IMR-90 (cell line): Measurements from ENCODE around the gene PTH1R. TPM values are rescaled to one million over a fixed set of nuclear protein-coding genes. Genes with fewer than 3 reads are reported as not detected.

ENCODE experiments used
- ATAC-seq: fragments of 200-7000 bp; cut with Tn5 transposase; 2 replicates; pipeline ENCODE4 v1.9.1; 2020; ENCODE audit warnings: low read depth, mild to moderate bottlenecking, moderate library complexity
- BruUV-seq: library from RNA; stranded (reverse); fragments of 400-500 nt; replicated peaks from 2 replicates; lab custom pipeline; 2021; lab: Mats Ljungman, UMichigan
- CTCF ChIA-PET: fragments of 300-600 bp; formaldehyde crosslinking; extraction: SDS; loops from one replicate; lab custom pipeline; 2021; ENCODE audit warnings: antibody characterized with exemption; lab: Yijun Ruan, JAX
- POLR2A ChIA-PET: fragments of 300-600 bp; sonication (Branson Sonifier 250); formaldehyde crosslinking; loops from one replicate; lab custom pipeline; 2022; ENCODE audit warnings: antibody characterized with exemption; ENCODE audit not compliant: unreplicated experiment; lab: Charles Lee
- DNase-seq: peaks from one replicate; pipeline ENCODE4 v3.0.0; 2013
- H2AFZ ChIP-seq: replicated peaks from 2 replicates; pipeline ENCODE3; 2013; ENCODE audit warnings: low read length, mild to moderate bottlenecking; ENCODE audit not compliant: poor library complexity
- H2AK5ac ChIP-seq: 2 replicates; pipeline ENCODE4 v1.6.1; 2013; ENCODE audit warnings: low read depth, low read length, inconsistent platforms
- H2AK9ac ChIP-seq: replicated peaks from 2 replicates; pipeline ENCODE3; 2013; ENCODE audit warnings: mild to moderate bottlenecking, low read depth, low read length, moderate library complexity; ENCODE audit not compliant: poor library complexity
- H2BK120ac ChIP-seq: 2 replicates; pipeline ENCODE4 v1.6.1; 2013; ENCODE audit warnings: low read depth, low read length, inconsistent platforms
- H2BK15ac ChIP-seq: 3 replicates; pipeline ENCODE4 v1.6.1; 2013; ENCODE audit warnings: low read depth, low read length, inconsistent platforms
- H2BK20ac ChIP-seq: 2 replicates; pipeline ENCODE4 v1.6.1; 2013; ENCODE audit warnings: low read depth, mild to moderate bottlenecking, inconsistent platforms, low read length, moderate library complexity
- H2BK5ac ChIP-seq: 2 replicates; pipeline ENCODE4 v1.6.1; 2013; ENCODE audit warnings: mild to moderate bottlenecking, low read depth, low read length, inconsistent platforms; ENCODE audit not compliant: poor library complexity, severe bottlenecking
- H3K14ac ChIP-seq: replicated peaks from 2 replicates; pipeline ENCODE4 v1.6.1; 2013; ENCODE audit warnings: low read depth, low read length, inconsistent platforms
- H3K18ac ChIP-seq: 2 replicates; pipeline ENCODE4 v1.6.1; 2013; ENCODE audit warnings: low read depth, low read length, control low read depth
- H3K23ac ChIP-seq: 2 replicates; pipeline ENCODE4 v1.6.1; 2013; ENCODE audit warnings: low read depth, low read length, inconsistent platforms
- H3K27ac ChIP-seq: 2 replicates; pipeline ENCODE4 v1.5.1; 2013; ENCODE audit warnings: mild to moderate bottlenecking, control low read depth, low read length; ENCODE audit not compliant: insufficient read depth
- H3K27me3 ChIP-seq: 2 replicates; pipeline ENCODE4 v1.6.1; 2013; ENCODE audit warnings: low read length; ENCODE audit not compliant: control insufficient read depth, insufficient read depth
- H3K36me3 ChIP-seq: 2 replicates; pipeline ENCODE4 v1.6.1; 2013; ENCODE audit warnings: low read length, mixed read lengths; ENCODE audit not compliant: control insufficient read depth, insufficient read depth
- H3K4ac ChIP-seq: 2 replicates; pipeline ENCODE4 v1.6.1; 2013; ENCODE audit warnings: low read depth, low read length, inconsistent platforms
- H3K4me1 ChIP-seq: 2 replicates; pipeline ENCODE4 v1.6.1; 2013; ENCODE audit warnings: low read length, mixed read lengths; ENCODE audit not compliant: control insufficient read depth, insufficient read depth
- H3K4me2 ChIP-seq: 2 replicates; pipeline ENCODE4 v1.6.1; 2013; ENCODE audit warnings: low read depth, mild to moderate bottlenecking, control low read depth, low read length, moderate library complexity
- H3K4me3 ChIP-seq: 2 replicates; pipeline ENCODE4 v1.5.1; 2013; ENCODE audit warnings: low read depth, mild to moderate bottlenecking, control low read depth, low read length, moderate library complexity; ENCODE audit not compliant: insufficient read depth
- H3K56ac ChIP-seq: 2 replicates; pipeline ENCODE4 v1.6.1; 2013; ENCODE audit warnings: low read length, inconsistent platforms; ENCODE audit not compliant: insufficient read depth; ENCODE audit errors: extremely low read depth
- H3K79me1 ChIP-seq, 2 experiments: 2 replicates each; pipeline ENCODE4 v1.6.1; 2013; ENCODE audit warnings: low read length in 2 of 2, inconsistent platforms in 1 of 2, low read depth in 1 of 2
- H3K9ac ChIP-seq: 2 replicates; pipeline ENCODE4 v1.6.1; 2013; ENCODE audit warnings: low read depth, low read length, control low read depth
- H3K9me1 ChIP-seq: 2 replicates; pipeline ENCODE4 v1.6.1; 2013; ENCODE audit warnings: low read length, inconsistent platforms; ENCODE audit not compliant: insufficient read depth
- H3K9me3 ChIP-seq: 2 replicates; pipeline ENCODE4 v1.6.1; 2013; ENCODE audit warnings: low read length; ENCODE audit not compliant: control insufficient read depth, insufficient read depth
- H4K20me1 ChIP-seq: 2 replicates; pipeline ENCODE4 v1.6.1; 2013; ENCODE audit warnings: low read length, inconsistent platforms; ENCODE audit not compliant: insufficient read depth
- H4K5ac ChIP-seq: 2 replicates; pipeline ENCODE4 v1.6.1; 2013; ENCODE audit warnings: mild to moderate bottlenecking, low read depth, low read length, control low read depth
- H4K8ac ChIP-seq, 2 experiments: 2 replicates each; pipeline ENCODE4 v1.6.1; 2013; ENCODE audit warnings: low read depth in 2 of 2, low read length in 2 of 2, control low read depth in 1 of 2, inconsistent platforms in 1 of 2
- H4K91ac ChIP-seq: 2 replicates; pipeline ENCODE4 v1.6.1; 2013; ENCODE audit warnings: low read depth, low read length, inconsistent platforms; ENCODE audit not compliant: insufficient read depth
- CEBPB ChIP-seq: IDR thresholded peaks from 2 replicates; pipeline ENCODE4 v1.6.1; 2012; ENCODE audit warnings: low read depth, low read length, improper control_type of control experiment
- FOS ChIP-seq: fragments of 150-350 bp; IDR thresholded peaks from 2 replicates; pipeline ENCODE4 v1.6.1; 2016; ENCODE audit warnings: low read depth, low read length
- MAZ ChIP-seq: IDR thresholded peaks from 2 replicates; pipeline ENCODE4 v1.6.1; 2012; ENCODE audit warnings: low read depth, mild to moderate bottlenecking, low read length, improper control_type of control experiment, moderate library complexity, borderline replicate concordance
- NFE2L2 ChIP-seq: fragments of 150-350 bp; IDR thresholded peaks from 2 replicates; pipeline ENCODE4 v1.6.1; 2016; ENCODE audit warnings: low read depth, mild to moderate bottlenecking, low read length
- RAD21 ChIP-seq: IDR thresholded peaks from 2 replicates; pipeline ENCODE4 v1.6.1; 2012; ENCODE audit warnings: low read length, improper control_type of control experiment
- RCOR1 ChIP-seq: IDR thresholded peaks from 2 replicates; pipeline ENCODE4 v1.6.1; 2012; ENCODE audit warnings: mild to moderate bottlenecking, low read length, improper control_type of control experiment; ENCODE audit not compliant: insufficient replicate concordance
- RFX5 ChIP-seq: IDR thresholded peaks from 2 replicates; pipeline ENCODE4 v1.8.0; 2012; ENCODE audit warnings: low read depth, mild to moderate bottlenecking, low read length, moderate library complexity
- SMC3 ChIP-seq: fragments of 150-350 bp; IDR thresholded peaks from 2 replicates; pipeline ENCODE4 v1.6.1; 2016; ENCODE audit warnings: low read depth, mild to moderate bottlenecking, antibody characterized with exemption, low read length, moderate library complexity
- USF2 ChIP-seq: fragments of 150-350 bp; IDR thresholded peaks from 2 replicates; pipeline ENCODE4 v1.6.1; 2017; ENCODE audit warnings: mild to moderate bottlenecking, antibody characterized with exemption, low read length, low read depth
- WGBS, 2 experiments: methylation state at CpG; one replicate each; pipeline versions ENCODE4 v1.1.5 to v1.1.7; 2013; ENCODE audit warnings: missing lambda C conversion rate in 2 of 2; ENCODE audit not compliant: insufficient read length in 1 of 2; ENCODE audit errors: extremely low coverage in 2 of 2; 5-methylcytosine and 5-hydroxymethylcytosine counted together
- dilution Hi-C: fragments of 300-500 bp; cut with HindIII; formaldehyde crosslinking; loops from one replicate; pipeline ENCODE4 v1.14.3; 2018; ENCODE audit warnings: low sequenced_read_pairs; ENCODE audit not compliant: unreplicated experiment
- in situ Hi-C: fragments of 300-500 bp; cut with MboI; formaldehyde crosslinking; loops from 3 replicates; pipeline ENCODE4 v1.14.3; 2019; ENCODE audit warnings: low sequenced_read_pairs, inconsistent platforms, mixed read lengths
- intact Hi-C: fragments of 100-400 bp; cut with micrococcal nuclease; formaldehyde crosslinking; loops from 2 replicates; pipeline ENCODE4 v1.10.0; 2022
- polyA plus RNA-seq, 3 experiments: library from polyadenylated mRNA; depleted of rRNA; stranded (reverse); fragments of >200 nt; gene quantifications; 2 replicates each; pipeline ENCODE4 v1.2.3, GENCODE V29; 2012; ENCODE audit warnings: low replicate concordance in 1 of 3
- total RNA-seq: library from RNA; depleted of rRNA; stranded (reverse); fragments of >200 nt; gene quantifications from 2 replicates; pipeline ENCODE4 v1.2.3, GENCODE V29; 2012

PTH1R gene
- total and polyA plus RNA-seq, 2 of the 4 experiments (the other 2 are of a cell fraction) = 0.15 to 0.18 TPM

GRCh38 chr3:46947546-46947901 lies 70.0 kb downstream of the PTH1R start:
- no peak overlapping the region for H3K56ac ChIP-seq
- BruUV-seq = no TSS peak
- H3K4me1 ChIP-seq = peaks cover 13% of the 10 kb centered on the region
- H3K9me1 ChIP-seq = peaks cover 47% of the 10 kb centered on the region
- peaks cover 63 to 94% of the 10 kb centered on the region in 2 experiments for H3K79me1 ChIP-seq
- no peak overlapping the region for H3K18ac ChIP-seq
- H3K27ac ChIP-seq = no peak overlapping the region
- no peak for TF ChIP-seq MAZ
- TF ChIP-seq USF2 = no peak
- TF ChIP-seq RCOR1 = no peak
- no peak for TF ChIP-seq RFX5
- TF ChIP-seq NFE2L2 = no peak
- no peak for TF ChIP-seq SMC3
- no peak for TF ChIP-seq RAD21
- no peak for TF ChIP-seq CEBPB
- no peak for TF ChIP-seq FOS
- no peak overlapping the region for H2AFZ ChIP-seq
- H4K5ac ChIP-seq = no peak overlapping the region
- no peak overlapping the region for H3K9ac ChIP-seq
- H4K8ac ChIP-seq = no peak overlapping the region
- H4K20me1 ChIP-seq = peaks cover 93% of the 10 kb centered on the region
- no peak overlapping the region for H3K4me3 ChIP-seq
- H3K23ac ChIP-seq = no peak overlapping the region
- no peak overlapping the region for H2AK5ac ChIP-seq
- H3K36me3 ChIP-seq = peaks cover 14% of the 10 kb centered on the region; the same call in 1 of the 2 replicates
- ChIA-PET POLR2A (no interaction called here), CTCF (interaction anchor here (1.5 kb wide), 1 partner anchor 12 kb away, joined by 4 read pairs; no protein-coding TSS in a partner anchor)
- no peak overlapping the region for H3K4me2 ChIP-seq
- H2AK9ac ChIP-seq = no peak overlapping the region
- DNase-seq (no peak), ATAC-seq (no peak)
- no peak overlapping the region for H2BK5ac ChIP-seq
- H3K27me3 ChIP-seq = no peaks in the 10 kb centered on the region
- H4K91ac ChIP-seq = no peak overlapping the region
- in situ Hi-C loops = no loop called here
- no CpG with 5 or more reads among the region's 4 CpGs for WGBS, 2 experiments
- no peak overlapping the region for H3K4ac ChIP-seq
- H2BK15ac ChIP-seq = no peak overlapping the region
- H2BK20ac ChIP-seq = no peak overlapping the region
- dilution Hi-C loops = no loop called here
- no peak overlapping the region for H2BK120ac ChIP-seq
- no peak overlapping the region for H3K14ac ChIP-seq
- intact Hi-C loops = no loop called here
- H3K9me3 ChIP-seq = no peaks in the 10 kb centered on the region
